PC-3 (cell line): ENCODE results near the gene KLF13. TPM values are rescaled to one million over a fixed set of nuclear protein-coding genes. Genes with fewer than 3 reads are reported as not detected.

Source experiments
- ATAC-seq: fragments of 200-7000 bp; cut with Tn5 transposase; 2 replicates; pipeline ENCODE4 v1.9.1; 2020; ENCODE audit warnings: mild to moderate bottlenecking, moderate library complexity
- Bru-seq: library from RNA; stranded (reverse); fragments of 400-500 nt; gene quantifications from one replicate; lab custom pipeline; 2021; lab: Mats Ljungman, UMichigan
- BruChase-seq, 2 experiments: library from RNA; stranded (reverse); fragments of 400-500 nt; gene quantifications; one replicate each; lab custom pipeline; 2021; lab: Mats Ljungman, UMichigan
- BruUV-seq: library from RNA; stranded (reverse); fragments of 400-500 nt; replicated peaks from 2 replicates; lab custom pipeline; 2021; lab: Mats Ljungman, UMichigan
- CTCF ChIA-PET: fragments of 300-600 bp; sonication (Branson Sonifier 250); formaldehyde crosslinking; loops from one replicate; lab custom pipeline; 2022; ENCODE audit warnings: antibody characterized with exemption; lab: Charles Lee
- POLR2A ChIA-PET: fragments of 300-600 bp; sonication (Branson Sonifier 250); formaldehyde crosslinking; loops from one replicate; lab custom pipeline; 2022; ENCODE audit warnings: antibody characterized with exemption; ENCODE audit not compliant: unreplicated experiment; lab: Charles Lee
- DNase-seq: peaks from one replicate; pipeline ENCODE4 v3.0.0-alpha.2; 2015
- H2AFZ ChIP-seq: fragments of 300-600 bp; sonication (generic); 2 replicates; pipeline ENCODE4 v1.6.0; 2016; ENCODE audit warnings: antibody characterized with exemption, low read length
- H3F3A ChIP-seq: fragments of 300-600 bp; sonication (generic); one replicate; pipeline ENCODE4 v1.6.0; 2017; ENCODE audit warnings: antibody characterized with exemption, low read length, control low read depth, mild to moderate bottlenecking; ENCODE audit not compliant: unreplicated experiment
- H3K27ac ChIP-seq: fragments of 300-600 bp; sonication (generic); 2 replicates; pipeline ENCODE4 v1.5.1; 2016; ENCODE audit warnings: mild to moderate bottlenecking, low read length
- H3K27me3 ChIP-seq: fragments of 300-600 bp; sonication (generic); 2 replicates; pipeline ENCODE4 v1.6.1; 2016; ENCODE audit warnings: low read length, mixed read lengths
- H3K36me3 ChIP-seq: fragments of 300-600 bp; sonication (generic); 2 replicates; pipeline ENCODE4 v1.6.1; 2016; ENCODE audit warnings: low read depth, mixed run types, low read length, mixed read lengths
- H3K4me1 ChIP-seq: fragments of 300-600 bp; sonication (generic); 2 replicates; pipeline ENCODE4 v1.5.1; 2016; ENCODE audit warnings: low read length; ENCODE audit not compliant: insufficient read depth
- H3K4me2 ChIP-seq: fragments of 300-600 bp; sonication (generic); 2 replicates; pipeline ENCODE4 v1.6.0; 2016; ENCODE audit warnings: low read length
- H3K4me3 ChIP-seq: fragments of 300-600 bp; sonication (generic); 2 replicates; pipeline ENCODE4 v1.5.1; 2016; ENCODE audit warnings: mild to moderate bottlenecking, low read length, mixed read lengths
- H3K79me2 ChIP-seq: fragments of 300-600 bp; sonication (generic); 2 replicates; pipeline ENCODE4 v1.6.1; 2017; ENCODE audit warnings: low read length, mixed read lengths
- H3K9ac ChIP-seq: fragments of 300-600 bp; sonication (generic); 2 replicates; pipeline ENCODE4 v1.6.0; 2016; ENCODE audit warnings: mild to moderate bottlenecking, low read length
- H3K9me2 ChIP-seq: fragments of 300-600 bp; sonication (generic); replicated peaks from 2 replicates; pipeline ENCODE4 v1.6.1; 2016; ENCODE audit warnings: mixed run types, low read length, mixed read lengths
- H3K9me3 ChIP-seq: fragments of 300-600 bp; sonication (generic); 2 replicates; pipeline ENCODE4 v1.6.1; 2016; ENCODE audit warnings: low read length, mixed read lengths
- H4K20me1 ChIP-seq: fragments of 300-600 bp; sonication (generic); 2 replicates; pipeline ENCODE4 v1.6.1; 2016; ENCODE audit warnings: low read length, mixed read lengths
- EZH2 ChIP-seq: fragments of 300-600 bp; sonication (generic); IDR thresholded peaks from one replicate; pipeline ENCODE4 v1.6.1; 2017; ENCODE audit warnings: antibody characterized with exemption, mild to moderate bottlenecking, low read length; ENCODE audit not compliant: unreplicated experiment
- EZH2phosphoT487 ChIP-seq: fragments of 300-600 bp; sonication (generic); IDR thresholded peaks from 2 replicates; pipeline ENCODE4 v1.6.1; 2018; ENCODE audit warnings: mild to moderate bottlenecking, antibody characterized with exemption, low read length, borderline replicate concordance
- intact Hi-C: fragments of 100-400 bp; cut with micrococcal nuclease; formaldehyde crosslinking; loops from 2 replicates; pipeline ENCODE4 v1.9.0; 2023
- long read RNA-seq: library from polyadenylated mRNA; unstranded; transcript quantifications from one replicate; pipeline ENCODE4 v2.0.0, GENCODE V29; 2021; ENCODE audit not compliant: unreplicated experiment
- total RNA-seq: library from RNA; depleted of rRNA; stranded (reverse); fragments of >200 nt; gene quantifications from 2 replicates; pipeline ENCODE4 v1.2.3, GENCODE V29; 2014; rRNA removed
- TF ChIP-seq, protein P1 (sequence below): fragments of 300-600 bp; sonication (generic); conservative IDR thresholded peaks from 2 replicates; pipeline ENCODE4 v1.5.1; 2017; ENCODE audit warnings: antibody characterized with exemption, low read depth, mild to moderate bottlenecking, low read length

The KLF13 gene
- 10.1 and 11.4 TPM in 2 replicates for total RNA-seq
- percentile 75 among the genes with signal in this experiment for Bru-seq, nascent RNA
- percentile 83 among the genes with signal in this experiment for BruChase-seq, experiment 1, labeled RNA remaining after a 6-hour chase
- BruChase-seq, experiment 2, labeled RNA remaining after a 2-hour chase, result percentile 80 among the genes with signal in this experiment
- long read RNA-seq, full-length matches to known transcripts, result 19 of 47 reads
- long read RNA-seq, partial matches to known transcripts, result 0 of 47 reads
- long read RNA-seq, other reads (novel, unspliced or antisense), result 28 of 47 reads

DNA sequence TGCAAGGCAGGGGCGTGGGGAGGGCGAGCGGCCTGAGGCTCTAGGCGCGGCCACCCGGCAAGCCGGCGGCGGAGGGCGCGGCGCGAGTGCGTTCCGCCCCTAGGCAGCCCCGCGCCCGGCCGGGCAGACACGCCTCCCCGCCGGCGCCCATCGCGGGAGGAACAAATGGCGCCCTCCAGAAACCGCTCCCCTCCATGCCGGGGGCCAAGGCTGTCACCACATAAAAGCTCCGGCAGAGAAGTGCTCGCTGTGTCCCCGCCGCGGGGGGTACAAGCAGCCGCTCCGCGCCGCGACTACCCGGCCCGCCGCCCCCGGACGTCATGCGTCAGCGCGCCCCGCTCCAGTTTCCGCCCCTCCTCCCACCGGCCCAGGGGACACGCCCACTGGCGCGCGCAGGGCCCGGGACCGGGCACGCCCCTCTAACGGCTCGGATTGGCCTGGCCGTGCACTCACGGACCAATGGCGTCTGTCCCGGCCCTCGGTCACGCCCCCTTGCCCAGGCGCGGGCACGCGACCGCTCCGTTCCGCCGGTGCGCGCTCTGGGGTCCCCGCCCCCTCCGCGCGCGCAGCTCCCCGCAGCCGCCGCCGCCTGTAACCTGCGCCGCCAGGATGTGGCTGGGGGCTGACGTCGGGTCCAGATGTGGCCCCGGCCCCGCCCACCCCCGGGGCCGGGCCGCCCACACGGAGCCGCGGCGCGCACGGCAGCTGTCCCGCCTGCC lies at the start of gene KLF13:
Gene KLF13, plus strand, starts transcription at position 680 of the 719 bp plus-strand sequence. CDS start 378 bp downstream, outside the sequence.
- TF ChIP-seq EZH2 (no peak), EZH2phosphoT487 (peak; percentile 78)
- TF ChIP-seq, protein P1, sequence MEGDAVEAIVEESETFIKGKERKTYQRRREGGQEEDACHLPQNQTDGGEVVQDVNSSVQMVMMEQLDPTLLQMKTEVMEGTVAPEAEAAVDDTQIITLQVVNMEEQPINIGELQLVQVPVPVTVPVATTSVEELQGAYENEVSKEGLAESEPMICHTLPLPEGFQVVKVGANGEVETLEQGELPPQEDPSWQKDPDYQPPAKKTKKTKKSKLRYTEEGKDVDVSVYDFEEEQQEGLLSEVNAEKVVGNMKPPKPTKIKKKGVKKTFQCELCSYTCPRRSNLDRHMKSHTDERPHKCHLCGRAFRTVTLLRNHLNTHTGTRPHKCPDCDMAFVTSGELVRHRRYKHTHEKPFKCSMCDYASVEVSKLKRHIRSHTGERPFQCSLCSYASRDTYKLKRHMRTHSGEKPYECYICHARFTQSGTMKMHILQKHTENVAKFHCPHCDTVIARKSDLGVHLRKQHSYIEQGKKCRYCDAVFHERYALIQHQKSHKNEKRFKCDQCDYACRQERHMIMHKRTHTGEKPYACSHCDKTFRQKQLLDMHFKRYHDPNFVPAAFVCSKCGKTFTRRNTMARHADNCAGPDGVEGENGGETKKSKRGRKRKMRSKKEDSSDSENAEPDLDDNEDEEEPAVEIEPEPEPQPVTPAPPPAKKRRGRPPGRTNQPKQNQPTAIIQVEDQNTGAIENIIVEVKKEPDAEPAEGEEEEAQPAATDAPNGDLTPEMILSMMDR, result no peak
- H3F3A ChIP-seq, result no peaks in the 10 kb centered on the region
- no peaks in the 10 kb centered on the region for H3K27me3 ChIP-seq
- DNase-seq, result peak; percentile 97
- intact Hi-C loops, result loop anchor here (1.0 to 10.0 kb wide), 8 partner anchors 30 to 699 kb away; partner anchors contain the start of genes ARHGAP11B, MTMR10 and OTUD7A
- H3K4me2 ChIP-seq, result peak within 1 kb of the TSS; percentile 98
- ATAC-seq, result peak; percentile 78
- H3K79me2 ChIP-seq, result peaks cover 22% of the 10 kb centered on the region; the same call in 1 of the 2 replicates
- ChIA-PET CTCF (interaction anchor here (0.5 to 2.1 kb wide), 3 partner anchors 108 to 258 kb away, joined by 5 read pairs; no protein-coding TSS in a partner anchor), POLR2A (interaction anchor here (0.7 kb wide), 1 partner anchor 1782 kb away, joined by 4 read pairs; no protein-coding TSS in a partner anchor)
- no peaks in the 10 kb centered on the region for H4K20me1 ChIP-seq
- no peaks in the 10 kb centered on the region for H3K36me3 ChIP-seq
- peak within 1 kb of the TSS; percentile 72 for H3K27ac ChIP-seq
- H3K9me2 ChIP-seq, result no peaks in the 10 kb centered on the region
- peak within 1 kb of the TSS; percentile 89 for H3K4me3 ChIP-seq
- H3K9me3 ChIP-seq, result no peaks in the 10 kb centered on the region
- no TSS peak for BruUV-seq
- H3K9ac ChIP-seq, result peak within 1 kb of the TSS; percentile 76
- peaks cover 10% of the 10 kb centered on the region; the same call in 1 of the 2 replicates for H3K4me1 ChIP-seq
- peak within 1 kb of the TSS; percentile 92 for H2AFZ ChIP-seq

DNA sequence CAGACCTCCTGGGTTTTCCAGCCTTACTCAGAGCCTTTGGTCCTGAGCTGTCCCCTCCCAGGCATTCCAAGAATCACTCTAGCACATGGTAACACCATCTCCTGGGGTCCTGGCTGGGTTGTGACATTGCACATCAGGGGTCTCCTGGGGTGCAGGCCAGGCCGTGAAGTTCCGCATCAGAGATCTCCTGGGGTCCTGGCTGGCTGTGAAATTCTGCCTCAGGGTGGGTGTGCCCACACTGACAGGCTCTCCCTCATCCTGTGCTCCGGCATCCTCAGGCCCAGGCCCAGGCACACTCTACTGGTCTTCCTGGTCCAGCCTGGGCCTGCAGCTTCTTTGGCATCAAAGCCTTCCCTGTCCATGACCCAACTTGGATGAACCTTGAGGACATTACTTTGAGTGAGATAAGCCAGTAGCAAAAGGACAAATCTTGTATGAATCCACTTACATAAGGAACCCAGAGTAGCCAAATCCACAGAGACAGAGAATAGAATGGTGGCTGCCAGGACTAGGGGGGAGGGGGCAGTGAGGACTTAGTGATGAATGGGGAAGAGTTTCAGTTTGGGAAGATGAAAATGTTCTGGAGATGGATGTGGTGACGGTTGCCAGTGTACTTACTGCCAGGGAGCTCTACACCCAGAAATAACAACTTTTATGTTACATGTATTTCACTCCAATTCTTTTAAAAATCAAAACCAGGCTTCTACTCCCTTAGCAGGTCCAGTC lies 49.1 kb upstream of the KLF13 start:
- no peaks in the 10 kb centered on the region for H3K36me3 ChIP-seq
- ChIA-PET CTCF (no interaction called here), POLR2A (no interaction called here)
- no peak overlapping the region for H3K4me3 ChIP-seq
- DNase-seq (no peak), ATAC-seq (no peak)
- H3K4me2 ChIP-seq, result no peak overlapping the region
- no peak overlapping the region for H3K27ac ChIP-seq
- no peaks in the 10 kb centered on the region for H3K9me2 ChIP-seq
- H4K20me1 ChIP-seq, result no peaks in the 10 kb centered on the region
- H3K79me2 ChIP-seq, result no peaks in the 10 kb centered on the region
- no peaks in the 10 kb centered on the region for H3K9me3 ChIP-seq
- intact Hi-C loops, result no loop called here
- no peaks in the 10 kb centered on the region for H3K27me3 ChIP-seq
- no peaks in the 10 kb centered on the region for H3K4me1 ChIP-seq
- no peaks in the 10 kb centered on the region for H3F3A ChIP-seq
- no TSS peak for BruUV-seq
- TF ChIP-seq EZH2phosphoT487 (no peak), EZH2 (no peak)
- TF ChIP-seq, protein P1, result no peak
- no peak overlapping the region for H3K9ac ChIP-seq
- H2AFZ ChIP-seq, result no peak overlapping the region
